AG09319 (cell line): ENCODE measurements around the gene WDCP.
A peak's percentile ranks its signal among the peaks of the same experiment; 100 is the strongest.

Source experiments
- DNase-seq: peaks from one replicate; pipeline ENCODE4 v3.0.0-alpha.2; 2010; ENCODE audit warnings: low read depth; ENCODE audit errors: extremely low read depth
- TF ChIP-seq, protein P1 (sequence below): IDR thresholded peaks from 2 replicates; pipeline ENCODE4 v1.5.1; 2011; ENCODE audit warnings: low read depth, mild to moderate bottlenecking, inconsistent platforms, low read length, moderate library complexity

WDCP gene

GRCh38 chr2:24021122-24021998 lies 25.8 kb downstream of the WDCP start:
- DNase-seq: no peak
- TF ChIP-seq, protein P1, sequence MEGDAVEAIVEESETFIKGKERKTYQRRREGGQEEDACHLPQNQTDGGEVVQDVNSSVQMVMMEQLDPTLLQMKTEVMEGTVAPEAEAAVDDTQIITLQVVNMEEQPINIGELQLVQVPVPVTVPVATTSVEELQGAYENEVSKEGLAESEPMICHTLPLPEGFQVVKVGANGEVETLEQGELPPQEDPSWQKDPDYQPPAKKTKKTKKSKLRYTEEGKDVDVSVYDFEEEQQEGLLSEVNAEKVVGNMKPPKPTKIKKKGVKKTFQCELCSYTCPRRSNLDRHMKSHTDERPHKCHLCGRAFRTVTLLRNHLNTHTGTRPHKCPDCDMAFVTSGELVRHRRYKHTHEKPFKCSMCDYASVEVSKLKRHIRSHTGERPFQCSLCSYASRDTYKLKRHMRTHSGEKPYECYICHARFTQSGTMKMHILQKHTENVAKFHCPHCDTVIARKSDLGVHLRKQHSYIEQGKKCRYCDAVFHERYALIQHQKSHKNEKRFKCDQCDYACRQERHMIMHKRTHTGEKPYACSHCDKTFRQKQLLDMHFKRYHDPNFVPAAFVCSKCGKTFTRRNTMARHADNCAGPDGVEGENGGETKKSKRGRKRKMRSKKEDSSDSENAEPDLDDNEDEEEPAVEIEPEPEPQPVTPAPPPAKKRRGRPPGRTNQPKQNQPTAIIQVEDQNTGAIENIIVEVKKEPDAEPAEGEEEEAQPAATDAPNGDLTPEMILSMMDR: 0 out of 2 replicates have a peak, but pooled peaks have one; percentile 3

GRCh38 chr2:24020244-24020643 lies 26.9 kb downstream of the WDCP start:
- DNase-seq: no peak
- TF ChIP-seq, protein P1: no peak

DNA sequence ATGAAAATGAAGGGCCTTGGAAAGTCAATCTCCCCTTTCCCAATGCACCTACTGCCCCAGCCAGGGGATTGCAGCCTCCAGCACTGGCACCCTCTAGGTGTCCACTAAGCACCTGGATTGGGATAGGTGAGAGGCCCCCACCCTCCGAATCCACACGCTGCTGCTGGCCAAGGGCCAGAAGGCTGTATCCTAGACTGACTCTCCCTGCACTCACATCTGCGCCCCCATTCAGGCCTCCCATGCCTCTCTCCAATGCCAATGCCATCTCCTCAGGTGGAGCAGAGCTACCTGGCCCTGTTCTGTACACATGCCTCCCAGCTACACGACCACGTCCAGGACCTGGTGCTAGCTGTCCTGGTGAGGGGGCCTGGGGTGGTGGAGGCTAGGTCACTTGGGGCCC lies 27.5 kb downstream of the WDCP start:
- DNase-seq: no peak
- TF ChIP-seq, protein P1: no peak

GRCh38 chr2:24018241-24018640 lies 28.9 kb downstream of the WDCP start:
- TF ChIP-seq, protein P1: no peak
- no peak for DNase-seq

DNA sequence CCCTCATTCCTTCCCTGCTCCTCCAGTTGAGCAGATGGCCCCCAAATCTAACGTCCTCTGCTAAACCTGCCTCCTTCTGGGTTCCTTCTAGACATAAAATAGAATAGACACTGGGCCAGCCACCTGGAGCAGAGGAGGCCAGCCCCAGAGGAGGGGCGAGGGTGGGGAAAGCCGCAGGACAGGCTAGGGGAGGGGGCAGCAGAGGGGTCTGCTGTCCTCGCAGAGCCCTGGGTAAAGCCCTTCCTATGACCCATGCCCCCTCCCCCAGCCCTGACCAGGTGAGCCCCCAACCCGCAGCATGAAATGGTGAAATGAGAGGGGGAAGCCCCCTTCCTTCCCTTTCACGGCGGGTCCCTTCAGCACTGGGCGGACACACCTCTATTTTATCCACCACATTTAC lies 29.5 kb downstream of the WDCP start:
- DNase-seq: no peak
- TF ChIP-seq, protein P1: no peak

DNA sequence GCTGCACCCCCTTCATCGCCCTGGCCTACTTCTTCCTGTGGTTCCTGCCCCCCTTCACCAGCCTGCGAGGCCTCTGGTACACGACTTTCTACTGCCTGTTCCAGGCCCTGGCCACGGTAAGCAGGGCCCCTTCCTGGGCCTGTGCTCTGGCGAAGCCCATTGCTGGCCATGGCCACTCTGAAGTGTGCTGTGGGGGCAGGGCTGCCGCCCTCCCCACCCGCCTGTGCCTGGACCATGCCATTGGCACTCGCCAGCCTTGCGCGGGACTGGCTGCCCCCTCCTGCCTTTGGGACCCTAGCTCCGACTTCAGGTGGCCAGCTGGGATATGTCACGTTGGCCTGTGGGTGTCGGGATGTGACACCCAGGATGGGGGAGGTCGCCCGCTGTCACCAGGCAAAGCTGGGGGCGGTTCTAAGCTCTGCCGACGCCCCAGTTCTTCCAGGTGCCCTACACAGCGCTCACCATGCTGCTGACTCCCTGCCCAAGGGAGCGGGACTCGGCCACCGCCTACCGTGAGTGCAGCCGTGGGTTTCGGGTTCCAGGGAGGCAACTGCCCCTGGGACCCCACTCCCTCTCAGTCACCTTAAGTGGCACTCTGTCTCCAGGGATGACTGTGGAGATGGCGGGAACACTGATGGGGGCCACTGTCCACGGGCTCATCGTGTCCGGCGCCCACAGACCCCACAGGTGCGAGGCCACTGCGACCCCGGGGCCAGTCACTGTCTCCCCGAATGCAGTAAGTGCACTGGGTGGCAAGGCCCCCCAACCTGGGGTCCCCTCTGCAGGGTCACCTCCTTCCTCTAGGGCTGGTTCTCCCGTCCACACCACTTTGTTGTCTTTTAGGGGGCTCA lies 30.1 kb downstream of the WDCP start:
- no peak for DNase-seq

More for the DNA sequence above, 30.1 kb downstream of the WDCP start:
- TF ChIP-seq, protein P1: no peak
